HG02943 (cell line): ENCODE results near the gene MYO15A.

ENCODE experiments used
- ATAC-seq: cut with Tn5 transposase; IDR thresholded peaks from one replicate; pipeline ENCODE4 v1.9.1; 2021; ENCODE audit warnings: mild to moderate bottlenecking, low read depth, moderate library complexity; ENCODE audit not compliant: unreplicated experiment

MYO15A gene

GRCh38 chr17:18108401-18109312 lies at the start of gene MYO15A:
TSS of gene MYO15A (plus strand) at chr17:18108756. CDS start at chr17:18118801, 10,045 bp downstream.
- no peak for ATAC-seq

- no peak for ATAC-seq
Measured at GRCh38 chr17:18059283-18059682, 49.3 kb upstream of the MYO15A start.

GRCh38 chr17:18064053-18064452 lies 44.5 kb upstream of the MYO15A start:
- ATAC-seq: no peak

GRCh38 chr17:18065546-18065945 lies 43.0 kb upstream of the MYO15A start:
- ATAC-seq: no peak

GRCh38 chr17:18066866-18067265 lies 41.7 kb upstream of the MYO15A start:
- no peak for ATAC-seq

GRCh38 chr17:18069101-18069500 lies 39.5 kb upstream of the MYO15A start:
- no peak for ATAC-seq

GRCh38 chr17:18070861-18071340 lies 37.7 kb upstream of the MYO15A start:
- ATAC-seq: no peak

- ATAC-seq: no peak
Measured at GRCh38 chr17:18071751-18072150, 36.8 kb upstream of the MYO15A start.

- ATAC-seq: no peak
Measured at GRCh38 chr17:18074566-18075272, 33.8 kb upstream of the MYO15A start.

- no peak for ATAC-seq
Measured at GRCh38 chr17:18076936-18077335, 31.6 kb upstream of the MYO15A start.

- no peak for ATAC-seq
Measured at GRCh38 chr17:18079543-18079942, 29.0 kb upstream of the MYO15A start.

GRCh38 chr17:18084256-18084655 lies 24.3 kb upstream of the MYO15A start:
- no peak for ATAC-seq

GRCh38 chr17:18087610-18088491 lies 20.7 kb upstream of the MYO15A start, which contains the start of gene DRG2:
TSS of gene DRG2 (plus strand) at chr17:18087948. CDS start at chr17:18088024, 76 bp downstream.
- ATAC-seq: peak; percentile 73

- ATAC-seq: no peak
Measured at GRCh38 chr17:18089613-18090012, 18.9 kb upstream of the MYO15A start.

GRCh38 chr17:18093616-18094408 lies 14.7 kb upstream of the MYO15A start:
- ATAC-seq: no peak

GRCh38 chr17:18094409-18094807 lies 14.1 kb upstream of the MYO15A start:
- no peak for ATAC-seq

GRCh38 chr17:18099516-18099915 lies 9.0 kb upstream of the MYO15A start:
- ATAC-seq: no peak

- no peak for ATAC-seq
Measured at GRCh38 chr17:18100616-18101015, 7.9 kb upstream of the MYO15A start.

- ATAC-seq: no peak
Measured at GRCh38 chr17:18101828-18102227, 6.7 kb upstream of the MYO15A start.

- no peak for ATAC-seq
Measured at GRCh38 chr17:18102640-18103039, 5.9 kb upstream of the MYO15A start.
